Upper lobe of left lung (tissue), 4 donors: ENCODE results near the gene MAP2K5.

ENCODE experiments used
- POLR2A ChIP-seq, 4 donors: fragments of 450-650 bp; IDR thresholded peaks; one replicate each; pipeline ENCODE4 v1.5.1; 2016 to 2017; ENCODE audit warnings: antibody characterized with exemption in 4 of 4, mild to moderate bottlenecking in 2 of 4
- POLR2AphosphoS5 ChIP-seq, 2 donors: sonication (generic); formaldehyde crosslinking; IDR thresholded peaks; one replicate each; pipeline ENCODE4 v1.5.1; 2017; ENCODE audit warnings: antibody characterized with exemption in 2 of 2
- TF ChIP-seq, protein P1 (sequence below), 6 experiments: fragments of 450-650 bp in 4 of 6; fragments of 200-600 bp in 2 of 6; sonication (generic) in 2 of 6; IDR thresholded peaks; one replicate each; pipeline ENCODE4 v1.5.1; 2016 to 2019; ENCODE audit warnings: antibody characterized with exemption in 6 of 6

DNA sequence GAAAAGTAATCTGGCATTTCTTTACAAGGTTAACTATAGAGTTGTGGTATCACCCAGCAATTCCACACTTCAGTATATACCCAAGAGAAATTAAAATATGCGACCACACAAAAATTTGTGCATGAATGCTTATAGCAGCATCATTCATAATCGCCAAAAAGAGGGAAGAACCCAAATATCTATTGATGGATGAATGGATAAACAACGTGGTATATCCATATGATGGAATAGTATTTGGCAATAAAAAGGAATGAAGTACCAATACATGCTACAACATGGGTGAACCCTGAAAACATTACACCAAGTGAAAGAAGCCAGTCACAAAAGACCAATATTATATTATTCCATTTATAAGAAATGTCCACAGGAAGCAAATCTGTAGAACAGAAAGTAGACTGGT lies 274.2 kb downstream of the MAP2K5 start:
- TF ChIP-seq POLR2A (IDR thresholded peaks at IDR 0.05), result no peak
- TF ChIP-seq, protein P1, sequence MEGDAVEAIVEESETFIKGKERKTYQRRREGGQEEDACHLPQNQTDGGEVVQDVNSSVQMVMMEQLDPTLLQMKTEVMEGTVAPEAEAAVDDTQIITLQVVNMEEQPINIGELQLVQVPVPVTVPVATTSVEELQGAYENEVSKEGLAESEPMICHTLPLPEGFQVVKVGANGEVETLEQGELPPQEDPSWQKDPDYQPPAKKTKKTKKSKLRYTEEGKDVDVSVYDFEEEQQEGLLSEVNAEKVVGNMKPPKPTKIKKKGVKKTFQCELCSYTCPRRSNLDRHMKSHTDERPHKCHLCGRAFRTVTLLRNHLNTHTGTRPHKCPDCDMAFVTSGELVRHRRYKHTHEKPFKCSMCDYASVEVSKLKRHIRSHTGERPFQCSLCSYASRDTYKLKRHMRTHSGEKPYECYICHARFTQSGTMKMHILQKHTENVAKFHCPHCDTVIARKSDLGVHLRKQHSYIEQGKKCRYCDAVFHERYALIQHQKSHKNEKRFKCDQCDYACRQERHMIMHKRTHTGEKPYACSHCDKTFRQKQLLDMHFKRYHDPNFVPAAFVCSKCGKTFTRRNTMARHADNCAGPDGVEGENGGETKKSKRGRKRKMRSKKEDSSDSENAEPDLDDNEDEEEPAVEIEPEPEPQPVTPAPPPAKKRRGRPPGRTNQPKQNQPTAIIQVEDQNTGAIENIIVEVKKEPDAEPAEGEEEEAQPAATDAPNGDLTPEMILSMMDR (IDR thresholded peaks at IDR 0.05), result no peak
- no peak for TF ChIP-seq POLR2AphosphoS5 (IDR thresholded peaks at IDR 0.05)
